Measurements from ENCODE around the gene ITGA1.

Gene ITGA1

DNA sequence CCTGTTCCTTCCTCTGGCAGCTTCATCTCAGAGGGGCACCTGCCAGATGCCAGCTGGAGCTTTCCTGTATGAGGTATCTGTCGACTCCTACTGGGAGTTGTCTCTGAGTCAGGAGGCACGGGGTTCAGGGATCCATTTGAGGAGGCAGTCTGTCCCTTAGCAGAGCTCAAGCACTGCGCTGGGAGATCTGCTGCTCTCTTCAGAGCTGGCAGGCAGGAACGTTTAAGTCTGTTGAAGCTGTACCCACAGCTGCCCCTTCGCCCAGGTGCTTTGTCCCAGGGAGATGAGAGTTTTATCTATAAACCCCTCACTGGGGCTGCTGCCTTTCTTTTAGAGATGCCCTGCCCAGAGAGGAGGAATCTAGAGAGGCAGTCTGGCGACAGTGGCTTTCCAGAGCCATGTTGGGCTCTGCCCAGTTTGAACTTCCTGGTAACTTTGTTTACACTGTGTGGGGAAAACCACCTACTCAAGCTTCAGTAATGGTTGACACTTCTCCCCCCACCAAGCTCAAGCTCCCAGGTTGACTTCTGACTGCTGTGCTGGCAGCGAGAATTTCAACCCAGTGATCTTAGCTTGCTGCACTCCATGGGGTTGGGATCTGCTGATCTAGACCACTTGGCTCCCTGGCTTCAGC, 189.7 kb downstream of the ITGA1 start:
- no peak for DNase-seq

DNA sequence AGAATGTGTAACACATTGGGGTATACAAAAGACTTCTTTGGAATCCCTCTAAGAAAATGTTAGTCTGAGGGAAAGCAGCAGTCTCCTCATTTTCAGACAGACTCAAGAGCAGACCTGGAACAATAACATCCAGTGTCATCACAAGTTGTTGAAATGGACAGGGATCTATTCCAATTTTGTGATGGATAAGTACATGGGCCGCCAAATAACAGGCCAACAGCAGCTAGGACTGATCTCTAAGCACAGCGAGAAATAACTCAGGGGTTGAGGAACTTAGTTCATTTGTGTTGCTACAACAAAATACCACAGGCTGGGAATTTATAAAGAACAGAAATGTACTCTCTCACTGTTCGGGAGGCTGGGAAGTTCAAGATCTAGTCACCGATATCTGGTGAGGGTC, 193.8 kb downstream of the ITGA1 start:
- DNase-seq, result no peak

DNA sequence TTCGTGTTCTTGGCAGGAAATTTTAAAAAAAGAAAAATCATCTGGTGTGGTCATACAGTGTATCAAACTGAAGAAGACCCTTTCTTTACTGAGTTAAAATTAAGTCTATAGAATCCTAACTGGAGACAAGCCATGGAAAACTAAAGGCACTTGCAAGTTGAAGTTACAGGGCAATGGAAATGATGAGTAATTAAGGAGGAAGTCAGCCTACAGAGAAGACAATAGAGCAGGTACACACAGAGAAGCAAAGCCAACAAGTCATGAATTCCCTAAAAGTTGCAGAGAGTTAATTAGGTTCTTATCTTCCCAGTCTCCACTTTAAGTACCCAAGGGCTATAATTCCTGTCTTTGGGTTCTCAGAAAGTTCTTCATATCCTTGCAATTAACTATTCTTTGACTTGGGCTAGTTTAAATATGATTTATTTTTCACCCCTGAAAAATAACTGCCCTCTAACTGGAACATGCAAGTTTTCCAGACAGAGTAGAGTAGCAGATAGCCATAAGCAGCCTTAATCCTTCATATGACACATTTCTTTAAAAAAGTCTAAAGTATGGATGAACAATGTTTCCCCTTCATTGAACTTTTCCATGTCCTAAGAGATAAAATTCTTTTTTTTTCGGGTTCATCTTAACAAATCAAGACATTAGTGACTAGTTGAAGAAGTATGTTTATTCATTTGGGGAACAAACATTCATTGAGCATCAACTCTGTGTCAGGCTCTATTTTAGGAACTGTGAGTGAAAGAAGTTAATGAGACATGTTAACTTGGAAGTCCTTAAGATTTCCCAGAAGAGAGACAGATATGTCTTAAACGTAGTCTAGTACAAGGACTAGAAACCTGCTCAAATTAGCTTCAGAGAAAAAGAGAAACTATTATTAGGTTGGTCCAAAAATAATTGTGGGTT, 196.3 kb downstream of the ITGA1 start:
- DNase-seq, result no peak

DNA sequence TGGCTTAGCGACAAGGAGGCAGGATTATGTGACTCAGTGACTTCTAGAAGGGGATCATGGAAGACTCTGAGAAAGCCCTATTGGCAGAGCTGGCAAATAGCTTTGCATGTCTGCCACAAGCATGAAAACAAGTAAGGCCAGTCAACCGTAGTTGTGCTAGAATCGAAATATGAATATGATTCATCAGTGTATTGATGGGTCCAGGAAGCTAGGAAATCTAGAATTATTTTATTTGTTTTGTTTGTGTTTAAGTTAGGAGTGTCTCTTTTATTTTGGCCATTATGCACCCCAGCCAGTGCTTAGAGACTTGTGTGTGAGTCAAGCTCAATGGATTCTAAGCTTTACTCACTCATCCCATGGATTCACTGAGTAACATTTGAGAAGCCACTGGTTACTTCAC, 197.6 kb downstream of the ITGA1 start:
- DNase-seq, result no peak

DNA sequence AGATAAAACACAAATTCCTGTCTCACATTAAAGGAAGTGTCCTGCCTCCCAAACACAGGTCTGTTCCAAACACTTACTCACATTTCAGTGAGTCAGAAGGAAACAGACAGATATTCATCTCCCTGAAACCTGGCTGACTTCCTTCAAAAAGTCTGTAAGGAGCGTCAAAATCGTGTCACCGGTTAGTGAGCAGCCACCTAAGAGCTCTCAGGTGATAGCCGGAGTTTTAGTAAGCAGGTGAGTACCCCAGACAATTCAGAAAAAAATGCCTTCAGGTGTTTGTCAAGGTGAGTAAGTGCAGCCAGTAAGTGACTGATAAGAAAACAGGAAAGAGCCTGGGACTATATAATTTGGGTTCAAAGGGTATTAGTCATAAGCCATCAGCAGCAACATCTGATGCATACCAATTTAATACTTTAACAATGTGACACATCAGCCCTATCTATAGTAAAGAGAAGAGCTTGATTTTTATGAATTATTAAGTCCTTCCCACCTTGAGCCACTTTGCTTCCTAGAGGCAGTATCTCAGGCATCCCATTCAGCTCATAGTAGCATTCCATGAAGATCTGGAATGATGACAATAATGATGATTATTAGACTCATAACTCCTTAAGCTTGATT, 200.1 kb downstream of the ITGA1 start:
- no peak for DNase-seq

DNA sequence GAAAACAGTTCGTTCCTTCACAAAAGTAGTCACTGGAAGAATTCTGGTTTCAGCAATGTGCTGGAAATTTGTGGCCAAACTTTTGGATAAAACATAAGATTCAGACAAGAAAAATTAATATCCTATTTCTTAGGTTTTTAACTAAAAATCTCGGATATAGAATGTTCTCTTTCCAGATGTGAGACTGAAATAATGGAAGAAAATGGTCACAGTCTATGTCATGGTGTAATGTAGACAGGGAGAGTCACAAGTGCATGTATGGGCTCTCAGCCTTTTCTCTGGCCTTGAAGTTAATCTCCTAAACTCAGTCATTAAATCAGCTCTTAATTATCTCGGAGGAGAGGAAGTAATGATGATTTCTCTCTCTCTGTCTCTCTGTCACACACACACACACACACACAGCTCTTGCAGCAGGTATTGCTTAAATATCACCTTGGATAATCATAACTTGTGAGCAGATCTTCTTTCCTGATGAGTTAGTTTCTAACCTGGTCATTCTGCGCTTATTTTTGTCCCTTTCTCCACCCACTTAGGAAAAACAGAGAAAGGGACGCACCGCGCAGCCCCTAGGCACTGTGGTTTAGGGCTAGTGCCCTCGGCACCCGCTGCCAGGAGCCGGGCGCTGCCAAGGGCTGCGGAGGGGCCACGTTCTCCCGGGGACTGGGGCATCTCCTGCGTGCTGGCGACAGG, 200.8 kb downstream of the ITGA1 start:
- DNase-seq, result peak; percentile 4

DNA sequence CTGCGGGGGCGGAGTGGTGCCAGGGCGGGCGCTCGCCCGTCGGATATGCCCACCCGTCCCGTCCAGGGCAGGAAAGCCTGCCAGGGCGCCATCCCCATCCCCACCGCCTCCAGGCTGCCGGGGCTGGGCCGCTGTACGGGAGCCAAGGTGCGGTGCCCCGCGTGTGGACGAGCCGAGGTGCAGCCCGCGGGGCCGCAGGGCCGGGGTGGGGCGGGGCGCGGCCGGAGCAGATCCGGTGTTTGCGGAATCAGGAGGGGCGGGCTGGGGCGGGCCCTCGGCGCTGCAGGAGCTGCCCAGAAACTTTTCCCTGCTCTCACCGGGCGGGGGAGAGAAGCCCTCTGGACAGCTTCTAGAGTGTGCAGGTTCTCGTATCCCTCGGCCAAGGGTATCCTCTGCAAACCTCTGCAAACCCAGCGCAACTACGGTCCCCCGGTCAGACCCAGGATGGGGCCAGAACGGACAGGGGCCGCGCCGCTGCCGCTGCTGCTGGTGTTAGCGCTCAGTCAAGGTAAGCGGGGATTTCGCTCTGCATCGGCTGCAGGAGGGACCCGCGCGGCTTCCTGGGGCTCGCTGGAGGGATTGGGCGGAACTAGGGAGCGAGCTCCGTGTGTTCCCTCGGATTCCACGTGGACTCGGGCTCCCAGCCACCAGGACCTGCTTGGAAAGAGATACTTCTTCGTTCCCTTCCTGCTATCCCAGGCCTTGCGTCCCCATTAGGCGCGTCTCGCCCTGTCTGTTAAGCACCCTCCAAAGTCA, 201.5 kb downstream of the ITGA1 start, which contains the start of gene ITGA2:
TSS of gene ITGA2 (plus strand) at position 328 of the 756 bp plus-strand sequence. CDS start at position 445, 117 bp downstream.
- peak; percentile 20 for DNase-seq

DNA sequence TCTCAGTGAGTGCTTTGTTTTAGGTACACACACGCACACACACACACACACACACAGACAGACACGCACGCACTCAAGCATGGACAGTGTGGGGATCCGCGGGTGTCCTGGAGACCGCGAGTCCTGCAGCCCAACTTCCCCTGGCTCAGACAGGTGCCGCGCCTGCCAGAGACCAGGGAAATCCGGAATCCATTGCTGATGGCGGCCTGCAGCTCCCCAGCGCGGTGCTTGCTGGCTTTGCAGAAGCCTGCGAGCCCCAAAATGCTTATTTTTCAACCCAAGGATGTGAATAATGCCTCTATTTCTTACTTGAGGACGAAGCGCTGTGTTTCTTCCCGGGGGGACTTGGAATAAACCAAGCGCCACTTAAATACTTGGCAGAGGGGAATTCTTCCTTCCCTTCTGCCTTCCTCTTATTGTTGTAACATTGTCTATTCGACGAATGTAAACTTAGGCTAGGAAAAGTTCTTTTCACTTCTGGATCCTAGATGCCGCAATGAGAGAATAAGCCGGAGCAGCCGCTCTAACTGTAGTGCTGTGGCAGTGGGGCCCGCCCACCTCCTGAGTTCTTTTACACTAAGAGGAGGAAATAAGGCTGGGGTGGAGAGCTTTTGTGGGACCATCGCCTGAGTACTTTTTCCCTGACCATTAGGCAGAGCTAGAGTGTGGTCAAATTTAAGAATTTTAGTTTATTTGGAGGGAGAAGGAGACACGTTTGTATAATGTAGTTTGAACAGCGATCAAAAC, 202.2 kb downstream of the ITGA1 start:
- no peak for DNase-seq

DNA sequence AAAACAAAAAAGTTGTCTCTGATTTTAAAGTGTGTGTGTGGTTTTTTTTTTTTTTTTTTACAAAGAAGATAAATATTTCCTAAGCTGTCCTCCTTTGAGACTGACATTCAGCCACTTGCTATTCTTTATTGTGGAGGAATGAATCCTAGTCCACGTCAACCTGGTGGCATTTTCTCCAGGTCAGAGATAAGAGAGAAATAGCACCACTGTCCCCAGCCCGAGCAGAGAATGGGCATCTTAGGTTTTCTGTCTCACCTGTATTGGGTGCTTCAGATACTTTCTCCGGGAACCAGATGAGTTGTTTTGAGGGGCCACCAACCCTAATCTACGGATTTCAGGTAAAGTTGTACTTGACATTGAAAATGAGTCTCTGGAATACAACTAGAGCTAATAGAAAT, 202.8 kb downstream of the ITGA1 start:
- DNase-seq, result no peak

DNA sequence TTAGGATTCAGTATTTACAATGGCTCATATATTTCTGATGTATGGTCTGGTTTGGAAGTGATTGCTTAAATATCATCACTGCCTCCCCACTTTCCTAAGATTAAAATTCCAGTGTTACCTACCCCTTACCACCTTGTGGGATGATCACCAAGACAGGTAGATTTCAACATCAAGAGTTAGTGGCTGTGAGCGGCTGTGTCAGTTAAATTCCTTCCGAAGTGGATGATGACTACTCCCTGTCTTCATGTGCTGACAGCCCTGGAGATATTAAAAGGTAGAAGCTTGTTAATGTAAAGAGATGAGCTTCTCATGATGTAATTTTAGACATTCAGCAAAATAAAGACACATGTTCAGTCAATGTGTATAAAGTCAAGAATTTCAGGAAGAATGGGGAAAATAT, 205.7 kb downstream of the ITGA1 start:
- no peak for DNase-seq

DNA sequence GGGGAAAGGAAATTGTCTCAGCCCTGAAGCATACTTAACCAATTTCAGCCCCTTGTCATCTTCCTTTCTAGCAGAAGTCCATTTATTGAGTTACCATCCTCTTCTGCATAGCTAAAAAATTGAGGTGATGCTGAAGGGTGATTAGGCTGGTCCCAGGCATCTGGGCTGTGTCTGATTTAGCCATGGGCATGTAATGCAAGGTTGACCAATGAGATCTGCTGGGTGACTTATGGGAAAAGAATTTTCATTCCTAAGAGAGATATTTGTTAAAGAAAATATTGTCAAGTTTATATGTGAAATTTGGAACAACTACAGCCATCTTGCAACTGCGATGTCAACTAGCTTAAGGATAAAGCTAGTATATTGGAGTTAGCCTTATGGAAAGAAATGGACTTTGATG, 206.6 kb downstream of the ITGA1 start:
- DNase-seq, result no peak

DNA sequence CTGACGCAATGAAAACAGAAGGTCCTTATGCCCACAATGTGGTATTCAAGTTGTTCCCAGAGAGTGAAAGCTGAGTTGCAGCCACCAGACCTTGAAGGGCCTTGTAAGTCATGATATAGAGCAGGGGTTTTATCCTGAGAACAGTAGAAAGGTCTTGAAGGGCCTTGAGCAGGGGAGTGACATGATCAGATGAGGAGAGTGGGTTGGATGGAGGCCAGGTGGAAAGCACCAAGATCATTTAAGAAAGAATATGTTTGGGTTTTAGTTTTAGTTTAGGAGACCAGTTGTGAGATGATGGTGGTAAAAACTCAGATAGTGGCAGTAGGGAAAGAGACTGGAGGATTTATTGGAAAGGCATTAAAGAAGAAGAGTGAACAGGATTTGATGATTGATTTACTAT, 207.4 kb downstream of the ITGA1 start:
- DNase-seq, result no peak

DNA sequence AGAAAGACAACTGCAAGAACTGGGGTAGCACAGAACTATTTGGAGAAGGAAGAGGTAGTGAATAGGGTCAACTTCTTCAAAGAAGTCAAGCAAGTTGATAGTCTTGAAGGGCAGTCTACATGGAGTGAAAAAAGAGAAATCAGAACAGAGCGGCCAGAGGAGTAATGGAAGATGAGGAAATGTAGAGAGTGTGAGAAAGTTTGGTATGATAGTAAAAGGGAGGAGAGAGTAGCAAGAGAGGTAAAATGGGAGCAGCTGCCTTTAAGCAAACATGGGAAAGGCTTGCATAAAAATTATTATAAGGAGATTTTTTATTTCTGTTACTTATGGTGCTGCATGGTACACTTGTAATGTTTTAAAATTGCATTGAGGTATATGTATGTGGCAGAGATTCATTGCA, 208.2 kb downstream of the ITGA1 start:
- no peak for DNase-seq

DNA sequence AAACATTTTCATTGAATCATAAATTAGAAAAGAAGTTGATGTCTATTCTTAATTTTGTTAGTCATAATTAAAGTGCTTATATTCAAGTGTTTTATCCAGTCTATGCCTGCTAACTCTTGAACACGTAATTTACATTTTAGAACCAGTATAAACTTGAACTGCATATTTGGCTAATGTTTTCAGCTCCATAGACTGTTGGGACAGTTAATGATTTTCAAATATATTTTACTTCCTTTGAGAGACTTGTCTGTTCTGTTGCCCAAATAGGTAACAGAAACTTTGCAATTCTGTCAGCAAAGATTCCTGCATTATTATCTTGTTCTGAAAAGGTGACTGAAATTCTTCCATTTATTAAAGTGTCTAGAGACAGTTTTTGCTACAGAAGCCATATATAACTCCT, 209.3 kb downstream of the ITGA1 start:
- DNase-seq, result no peak

DNA sequence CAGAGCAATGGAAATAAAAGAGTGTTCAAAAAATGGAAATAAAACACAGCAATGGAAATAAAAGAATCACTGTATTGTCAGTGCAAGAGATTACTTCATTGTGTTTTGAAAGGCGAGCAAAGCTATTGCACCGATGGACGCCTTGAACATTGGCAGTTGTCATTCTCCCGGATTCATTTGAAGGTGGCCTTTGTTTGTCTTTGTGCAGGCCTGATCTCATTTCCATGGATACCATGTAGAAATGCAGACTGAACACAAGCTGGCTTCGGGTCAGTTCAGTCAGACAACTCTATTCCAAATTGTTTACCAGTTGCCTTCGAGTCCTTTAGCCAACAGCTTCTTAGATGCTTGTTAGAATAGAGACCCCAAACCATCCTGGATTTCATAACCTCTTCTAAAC, 209.7 kb downstream of the ITGA1 start:
- DNase-seq, result no peak

DNA sequence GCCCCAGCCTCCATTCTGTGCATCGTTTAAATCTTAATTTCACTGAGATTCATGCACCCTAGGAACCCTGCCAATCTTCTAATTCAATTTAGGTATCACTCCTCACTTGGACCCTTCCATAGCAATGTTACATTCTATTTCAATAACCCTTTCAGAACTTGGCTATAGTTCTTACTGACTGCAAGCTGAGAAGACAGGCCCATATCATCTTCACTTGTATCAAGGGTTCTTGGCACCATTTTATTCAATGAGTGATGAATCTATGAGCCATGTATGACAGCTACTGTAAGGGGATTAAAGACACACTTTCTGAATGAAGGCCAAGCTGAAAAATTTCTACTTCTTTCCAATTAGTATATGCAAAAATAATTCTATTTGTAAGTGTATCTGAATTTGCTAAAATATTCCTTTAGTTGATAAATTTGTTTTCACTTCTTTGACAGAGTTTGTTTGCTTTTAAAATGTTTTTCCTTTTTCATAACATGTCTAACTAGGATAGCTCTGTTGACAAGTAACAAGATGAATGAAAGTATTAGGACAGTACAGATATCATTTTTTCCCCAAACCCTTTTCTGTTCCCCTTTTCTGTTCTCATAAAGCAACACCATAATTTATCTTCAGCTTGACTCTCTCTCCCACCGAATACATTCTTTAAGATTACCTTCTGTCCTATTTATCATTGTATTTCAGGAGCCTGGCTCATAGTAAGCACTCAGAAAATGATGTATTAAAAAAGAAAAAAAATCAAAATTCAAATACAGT, 211.0 kb downstream of the ITGA1 start:
- DNase-seq, result no peak

DNA sequence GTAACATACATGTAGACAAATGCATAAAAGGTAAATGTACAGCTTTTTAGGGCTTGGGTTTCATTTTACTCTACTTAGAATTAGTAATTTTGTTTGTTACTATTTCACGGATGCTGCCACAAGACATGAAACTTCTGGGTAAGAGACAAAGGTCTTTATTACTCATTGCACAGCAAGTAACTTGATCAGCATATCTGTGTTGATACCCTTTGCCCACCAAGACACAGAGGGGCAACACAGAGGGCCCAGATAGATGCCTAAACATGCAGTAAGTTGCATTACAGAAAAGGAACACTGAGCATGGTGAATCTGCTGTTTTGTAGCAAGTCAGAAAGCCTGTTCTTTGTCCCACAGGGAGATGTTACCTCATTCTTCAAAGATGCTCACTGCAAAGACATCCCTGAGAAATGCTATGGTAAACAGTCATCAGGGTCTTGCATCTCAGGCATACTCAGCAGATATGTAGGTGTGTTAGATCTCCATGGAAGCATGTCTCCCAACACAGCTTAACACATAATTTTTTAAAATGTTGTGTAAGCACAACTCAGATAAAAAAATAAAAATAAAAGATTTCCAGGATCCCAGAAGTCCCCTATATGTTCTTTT, 211.7 kb downstream of the ITGA1 start:
- DNase-seq, result no peak

DNA sequence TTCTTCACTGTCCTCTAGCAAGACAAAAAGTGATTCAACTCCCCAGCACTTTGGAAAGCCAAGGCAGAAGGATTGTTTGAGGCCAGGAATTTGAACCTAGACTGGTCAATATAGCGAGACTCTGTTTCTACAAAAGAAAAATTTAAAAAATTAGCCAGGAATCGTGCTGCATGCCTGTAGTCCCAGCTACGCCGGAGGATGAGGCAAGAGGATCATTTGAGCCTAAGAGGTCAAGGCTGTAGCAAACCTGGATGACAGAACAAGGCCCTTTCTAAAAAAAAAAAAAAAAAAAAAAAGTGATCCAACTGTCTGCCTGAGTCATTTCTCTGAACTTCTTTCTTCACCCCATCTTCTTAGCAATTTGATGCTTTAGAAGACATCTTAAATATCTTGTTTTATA, 213.8 kb downstream of the ITGA1 start:
- DNase-seq, result no peak

DNA sequence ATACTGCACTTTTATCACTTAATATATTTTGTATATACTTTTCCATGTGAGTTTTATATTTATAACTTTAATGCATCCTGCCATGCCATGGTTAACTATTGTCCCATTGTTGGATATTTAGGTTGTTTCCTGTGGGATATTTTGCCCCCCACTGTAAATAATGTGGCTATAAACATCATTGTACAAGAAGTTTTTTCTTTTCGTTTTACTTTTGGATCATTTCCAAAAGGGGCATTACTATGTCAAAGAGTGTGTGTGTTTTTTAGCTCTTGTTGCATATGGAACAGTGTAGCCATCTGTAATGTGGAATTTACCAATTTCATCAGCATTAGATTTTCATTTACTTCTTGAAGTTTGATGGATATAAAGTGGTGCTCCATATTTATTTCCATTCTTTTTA, 214.8 kb downstream of the ITGA1 start:
- no peak for DNase-seq

DNA sequence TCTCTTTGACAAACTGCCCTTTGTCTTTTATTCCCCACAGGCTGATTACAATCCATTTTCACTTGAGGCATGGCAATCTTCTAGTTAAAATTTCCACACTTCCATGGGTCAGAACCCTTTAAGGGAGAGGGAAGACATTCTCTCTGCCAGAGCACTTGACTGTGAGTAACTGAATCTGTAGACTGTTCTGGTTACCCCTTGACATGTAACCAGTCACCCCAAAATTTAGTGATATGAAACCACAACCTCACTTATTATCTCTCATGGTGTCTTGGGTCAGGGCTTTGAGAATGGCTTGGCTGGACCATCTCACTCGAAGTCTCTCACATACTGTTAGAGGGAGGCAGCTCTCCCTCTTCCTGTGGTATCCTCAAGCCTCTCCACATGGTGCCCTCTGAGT, 215.4 kb downstream of the ITGA1 start:
- DNase-seq, result no peak

Data from CD4-positive, alpha-beta T cell treated with Interleukin-12 subunit alpha and Interleukin-12 subunit beta, for 1 hour (primary cell).